Measurements from ENCODE around the gene ZDHHC22. TPM values are rescaled to one million over a fixed set of nuclear protein-coding genes. Genes with fewer than 3 reads are reported as not detected.

ZDHHC22 gene
- total RNA-seq, 1 experiment from 2014 or later = not detected

- no peak for DNase-seq
- H3K36me3 ChIP-seq (ENCODE audit: low read depth) = peaks cover 51% of the 10 kb centered on the region
- no TSS peak for BruUV-seq (replicated peaks)
- no peaks in the 10 kb centered on the region for H3K9me3 ChIP-seq (ENCODE audit: insufficient read depth, low read depth)
- no peaks in the 10 kb centered on the region for H3K9me2 ChIP-seq (ENCODE audit: insufficient read depth)
- peak overlapping the region; percentile 21; the same call in 1 of the 2 replicates for H3K27ac ChIP-seq
- no peaks in the 10 kb centered on the region for H3K79me2 ChIP-seq (ENCODE audit: low read depth)
- no peak overlapping the region for H3K4me3 ChIP-seq
- H2AFZ ChIP-seq = no peak overlapping the region
- H3K27me3 ChIP-seq (ENCODE audit: insufficient read depth, low read depth) = no peaks in the 10 kb centered on the region
- POLR2A ChIA-PET (ENCODE audit: unreplicated experiment) = interaction anchor here (0.6 to 1.5 kb wide), 7 partner anchors 11 to 262 kb away, joined by 3 to 24 read pairs (median 4); no protein-coding TSS in a partner anchor
- CTCF ChIA-PET = interaction anchor here (1.3 to 1.9 kb wide), 5 partner anchors 11 to 206 kb away, joined by 3 to 23 read pairs (median 6); no protein-coding TSS in a partner anchor
- TF ChIP-seq EZH2 (IDR thresholded peaks at IDR 0.05; ENCODE audit: low read depth) = no peak
- TF ChIP-seq, protein P1, sequence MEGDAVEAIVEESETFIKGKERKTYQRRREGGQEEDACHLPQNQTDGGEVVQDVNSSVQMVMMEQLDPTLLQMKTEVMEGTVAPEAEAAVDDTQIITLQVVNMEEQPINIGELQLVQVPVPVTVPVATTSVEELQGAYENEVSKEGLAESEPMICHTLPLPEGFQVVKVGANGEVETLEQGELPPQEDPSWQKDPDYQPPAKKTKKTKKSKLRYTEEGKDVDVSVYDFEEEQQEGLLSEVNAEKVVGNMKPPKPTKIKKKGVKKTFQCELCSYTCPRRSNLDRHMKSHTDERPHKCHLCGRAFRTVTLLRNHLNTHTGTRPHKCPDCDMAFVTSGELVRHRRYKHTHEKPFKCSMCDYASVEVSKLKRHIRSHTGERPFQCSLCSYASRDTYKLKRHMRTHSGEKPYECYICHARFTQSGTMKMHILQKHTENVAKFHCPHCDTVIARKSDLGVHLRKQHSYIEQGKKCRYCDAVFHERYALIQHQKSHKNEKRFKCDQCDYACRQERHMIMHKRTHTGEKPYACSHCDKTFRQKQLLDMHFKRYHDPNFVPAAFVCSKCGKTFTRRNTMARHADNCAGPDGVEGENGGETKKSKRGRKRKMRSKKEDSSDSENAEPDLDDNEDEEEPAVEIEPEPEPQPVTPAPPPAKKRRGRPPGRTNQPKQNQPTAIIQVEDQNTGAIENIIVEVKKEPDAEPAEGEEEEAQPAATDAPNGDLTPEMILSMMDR (conservative IDR thresholded peaks at IDR 0.05) = no peak
- H4K20me1 ChIP-seq (ENCODE audit: insufficient read depth) = no peaks in the 10 kb centered on the region; the same call in 1 of the 2 replicates
- intact Hi-C loops (cut with micrococcal nuclease; ENCODE audit: unreplicated experiment) = no loop called here
- peaks cover 5% of the 10 kb centered on the region; the same call in 1 of the 2 replicates for H3K4me1 ChIP-seq (replicated peaks; ENCODE audit: insufficient read depth)
- H3K4me2 ChIP-seq = no peak overlapping the region
- peaks cover 11% of the 10 kb centered on the region; the same call in 1 of the 2 replicates for H3F3A ChIP-seq (ENCODE audit: insufficient read depth, low read depth)
Observed at GRCh38 chr14:77110286-77110685, 31.3 kb downstream of the ZDHHC22 start.

DNA sequence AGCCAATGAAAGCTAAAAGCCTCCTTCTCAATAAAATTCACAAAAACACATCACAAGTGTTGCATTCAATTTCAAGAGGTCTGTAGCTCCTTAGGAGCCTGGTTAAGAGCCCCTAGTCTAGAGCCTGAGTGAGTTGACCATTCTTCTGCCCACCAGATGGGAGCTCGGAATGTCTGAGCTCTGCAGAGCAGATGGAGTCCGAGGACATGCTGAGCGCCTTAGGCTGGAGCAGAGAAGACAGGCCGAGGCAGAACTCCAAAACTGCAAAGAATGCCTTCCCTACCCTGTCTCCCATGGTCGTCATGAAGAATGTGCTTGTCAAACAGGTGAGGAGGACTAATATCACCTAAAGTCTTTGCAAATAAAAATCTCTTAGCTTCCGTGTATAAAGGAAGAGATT is 31.9 kb downstream of the ZDHHC22 start:
- Histone ChIP-seq H3K27me3 (ENCODE audit: insufficient read depth, low read depth) (no peaks in the 10 kb centered on the region), H3K4me1 (replicated peaks; ENCODE audit: insufficient read depth) (peaks cover 5% of the 10 kb centered on the region; the same call in 1 of the 2 replicates), H3K9me3 (ENCODE audit: insufficient read depth, low read depth) (no peaks in the 10 kb centered on the region), H3K79me2 (ENCODE audit: low read depth) (no peaks in the 10 kb centered on the region), H3K9me2 (ENCODE audit: insufficient read depth) (no peaks in the 10 kb centered on the region), H3F3A (ENCODE audit: insufficient read depth, low read depth) (peaks cover 11% of the 10 kb centered on the region; the same call in 1 of the 2 replicates), H3K36me3 (ENCODE audit: low read depth) (peaks cover 44% of the 10 kb centered on the region), H4K20me1 (ENCODE audit: insufficient read depth) (no peaks in the 10 kb centered on the region; the same call in 1 of the 2 replicates), H3K27ac (no peak overlapping the region), H3K4me3 (no peak overlapping the region), H2AFZ (no peak overlapping the region), H3K4me2 (no peak overlapping the region)
- POLR2A ChIA-PET (ENCODE audit: unreplicated experiment) = interaction anchor here (0.6 to 0.7 kb wide), 4 partner anchors 75 to 262 kb away, joined by 4 to 17 read pairs (median 10); no protein-coding TSS in a partner anchor
- CTCF ChIA-PET = no interaction called here
- intact Hi-C loops (cut with micrococcal nuclease; ENCODE audit: unreplicated experiment) = no loop called here
- TF ChIP-seq, protein P1 (conservative IDR thresholded peaks at IDR 0.05) = no peak
- no TSS peak for BruUV-seq (replicated peaks)
- no peak for DNase-seq

DNA sequence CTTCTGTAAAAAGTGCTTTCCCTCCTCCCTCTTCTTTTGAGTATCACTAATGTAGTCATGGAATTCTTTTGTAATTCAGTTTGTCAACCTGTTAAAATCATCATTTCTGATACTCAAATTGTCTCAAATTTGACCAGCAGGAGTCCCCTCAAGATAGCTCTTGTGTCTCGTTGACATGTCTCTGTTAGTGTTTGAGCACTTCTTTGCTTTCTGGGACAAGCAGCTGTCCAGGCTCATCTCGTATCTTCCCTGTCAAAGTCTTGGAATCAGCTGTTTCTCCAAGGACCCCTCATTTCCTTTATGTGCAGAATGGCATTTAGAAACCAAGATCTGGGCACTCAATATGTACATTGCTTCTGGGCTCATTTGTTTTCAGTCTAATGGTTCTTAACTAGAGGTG is 32.8 kb downstream of the ZDHHC22 start:
- POLR2A ChIA-PET (ENCODE audit: unreplicated experiment) = no interaction called here

More for the DNA sequence above, 32.8 kb downstream of the ZDHHC22 start:
- Histone ChIP-seq H3K4me2 (no peak overlapping the region), H3K4me3 (no peak overlapping the region), H3K79me2 (ENCODE audit: low read depth) (no peaks in the 10 kb centered on the region), H3K9me2 (ENCODE audit: insufficient read depth) (no peaks in the 10 kb centered on the region), H3K9me3 (ENCODE audit: insufficient read depth, low read depth) (no peaks in the 10 kb centered on the region), H2AFZ (no peak overlapping the region), H3F3A (ENCODE audit: insufficient read depth, low read depth) (peaks cover 11% of the 10 kb centered on the region; the same call in 1 of the 2 replicates), H3K27ac (no peak overlapping the region), H3K36me3 (ENCODE audit: low read depth) (peaks cover 43% of the 10 kb centered on the region), H4K20me1 (ENCODE audit: insufficient read depth) (no peaks in the 10 kb centered on the region; the same call in 1 of the 2 replicates), H3K4me1 (replicated peaks; ENCODE audit: insufficient read depth) (peaks cover 5% of the 10 kb centered on the region; the same call in 1 of the 2 replicates), H3K27me3 (ENCODE audit: insufficient read depth, low read depth) (no peaks in the 10 kb centered on the region)
- DNase-seq = no peak
- CTCF ChIA-PET = interaction anchor here (0.7 kb wide), 1 partner anchor 98 kb away, joined by 4 read pairs; no protein-coding TSS in a partner anchor
- intact Hi-C loops (cut with micrococcal nuclease; ENCODE audit: unreplicated experiment) = no loop called here
- TF ChIP-seq, protein P1 (conservative IDR thresholded peaks at IDR 0.05) = no peak; the same call in 1 of the 2 replicates
- TF ChIP-seq EZH2 (IDR thresholded peaks at IDR 0.05; ENCODE audit: low read depth) = no peak
- BruUV-seq (replicated peaks) = no TSS peak

All from PC-9 (cell line).